GM18870 (cell line): ENCODE results near the gene UBE2H.
"Not testable (repeated sequence)": the region's sequence is repeated elsewhere in the genome, so short reads cannot be mapped to it uniquely, and the experiment has no call there.

Experiments
- ATAC-seq: cut with Tn5 transposase; IDR thresholded peaks from one replicate; pipeline ENCODE4 v1.9.1; 2021; ENCODE audit warnings: moderate library complexity; ENCODE audit not compliant: unreplicated experiment

Gene UBE2H

GRCh38 chr7:129952653-129953560, at the start of gene UBE2H:
TSS of gene UBE2H (minus strand) at chr7:129952960. CDS start at chr7:129952555, 405 bp downstream.
- no peak for ATAC-seq

DNA sequence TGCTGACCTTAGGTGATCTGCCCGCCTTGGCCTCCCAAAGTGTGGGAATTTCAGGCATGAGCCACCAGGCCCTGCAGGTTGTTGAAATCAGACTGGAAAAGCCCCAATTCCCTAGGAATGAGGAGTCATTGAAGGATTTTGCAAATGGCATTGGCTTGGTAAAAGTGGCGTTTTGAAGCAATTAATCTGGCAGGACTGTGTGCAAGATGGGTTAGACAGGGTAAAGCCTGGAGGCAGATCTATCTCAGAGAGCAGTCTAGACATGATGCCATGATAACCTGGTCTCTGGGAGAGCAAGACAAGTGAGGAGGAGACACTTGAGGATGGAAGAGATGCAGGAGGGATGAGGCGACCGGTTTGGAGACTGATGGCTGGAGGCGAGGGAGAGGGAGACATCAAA, 45.7 kb upstream of the UBE2H start:
- no peak for ATAC-seq

DNA sequence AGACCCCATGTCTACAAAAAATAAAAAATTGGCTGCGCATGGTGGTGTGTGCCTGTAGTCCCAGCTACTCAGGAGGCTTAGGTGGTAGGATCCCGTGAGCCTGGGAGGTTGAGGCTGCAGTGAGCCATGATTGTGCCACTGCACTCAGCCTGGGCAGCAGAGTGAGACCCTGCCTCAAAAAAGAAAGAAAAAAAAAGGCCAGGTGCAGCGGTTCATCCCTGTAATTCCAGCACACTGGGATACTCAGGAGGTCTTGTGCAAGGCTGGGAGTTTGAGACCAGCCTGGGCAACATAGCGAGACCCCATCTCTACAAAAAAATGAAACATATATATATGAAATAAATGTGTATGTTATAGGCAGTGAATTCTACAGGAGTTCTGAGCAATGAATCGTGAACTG, 44.5 kb upstream of the UBE2H start:
- ATAC-seq = no peak

GRCh38 chr7:129993275-129993674, 40.5 kb upstream of the UBE2H start:
- ATAC-seq = no peak

- ATAC-seq = no peak
Measured at GRCh38 chr7:129990403-129991192, 37.8 kb upstream of the UBE2H start.

DNA sequence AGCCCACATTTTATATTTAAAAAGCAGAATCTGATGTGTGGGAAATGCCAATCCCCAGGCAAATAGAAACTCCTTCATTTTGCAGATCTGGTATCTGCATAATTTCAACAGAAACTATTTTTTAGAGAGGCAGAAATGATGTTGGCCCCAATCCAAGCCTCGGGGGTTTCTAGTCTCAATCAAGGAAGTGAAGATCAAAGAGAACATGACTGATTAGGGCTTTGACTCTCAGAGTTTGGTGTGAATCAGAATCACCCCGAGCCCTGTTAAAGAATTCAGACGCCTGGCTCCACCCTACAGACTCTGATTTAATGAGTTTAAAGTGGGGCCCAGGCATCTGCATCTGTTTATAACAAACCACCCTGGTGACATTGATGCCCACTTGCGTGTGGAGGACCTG, 36.7 kb upstream of the UBE2H start:
- no peak for ATAC-seq

DNA sequence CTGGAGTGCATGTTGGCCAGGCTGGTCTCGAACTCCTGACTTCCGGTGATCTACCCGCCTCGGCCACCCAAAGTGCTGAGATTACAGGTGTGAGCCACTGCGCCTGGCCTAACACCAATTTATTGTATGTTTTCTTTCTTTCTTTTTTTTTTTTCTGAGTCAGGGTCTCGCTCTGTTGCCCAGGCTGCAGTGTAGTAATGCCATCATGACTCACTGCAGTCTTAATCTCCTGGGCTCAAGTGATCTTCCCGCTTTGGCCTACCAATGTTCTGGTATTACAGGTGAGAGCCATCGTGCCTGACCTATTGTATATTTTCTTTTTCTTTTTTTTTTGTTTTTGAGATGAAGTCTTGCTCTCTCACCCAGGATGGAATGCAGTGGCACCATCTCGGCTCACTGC, 33.8 kb upstream of the UBE2H start:
- ATAC-seq = no peak

DNA sequence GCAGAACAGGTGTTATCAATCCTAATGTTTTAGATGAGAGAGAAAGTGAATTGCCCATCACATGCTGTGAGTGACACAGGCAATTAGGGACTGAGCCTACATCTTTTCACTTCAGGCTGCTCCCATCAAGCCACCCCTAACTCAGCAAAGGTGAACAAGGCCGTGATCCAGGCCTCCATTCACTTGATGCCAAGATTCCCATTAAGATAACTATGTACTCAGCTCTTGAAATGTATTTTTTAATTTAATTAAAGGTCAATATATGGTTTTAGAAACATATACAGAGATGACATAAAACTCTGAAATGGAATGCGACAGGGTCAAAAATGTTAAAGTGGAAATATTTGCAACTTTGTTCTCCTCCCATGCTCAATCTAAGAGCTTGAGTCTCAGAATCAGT, 27.9 kb upstream of the UBE2H start:
- ATAC-seq = no peak

- ATAC-seq = no peak
Measured at GRCh38 chr7:129975309-129975708, 22.5 kb upstream of the UBE2H start.

DNA sequence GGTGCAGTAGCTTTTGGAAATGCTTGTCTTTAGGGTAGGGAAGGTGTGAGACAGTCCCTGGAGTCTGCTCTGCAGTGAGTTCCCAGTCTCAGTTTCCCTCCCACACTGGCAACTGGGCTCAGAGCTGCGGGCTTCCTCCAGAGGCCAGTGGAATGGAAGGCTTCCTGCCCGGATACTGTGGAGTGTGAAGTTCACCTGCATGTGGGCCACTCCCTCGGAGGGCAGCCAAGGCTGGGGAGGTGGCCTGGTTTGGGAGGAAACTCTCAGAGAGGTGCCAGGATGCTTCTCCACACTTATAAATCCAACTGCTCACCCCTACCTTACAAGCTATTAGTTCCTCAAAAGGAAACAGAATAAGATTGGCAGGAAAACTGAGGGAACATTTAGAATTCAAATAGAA, 18.1 kb upstream of the UBE2H start:
- ATAC-seq = no peak

GRCh38 chr7:129969881-129970446, 17.2 kb upstream of the UBE2H start:
- ATAC-seq = no peak

GRCh38 chr7:129968592-129969383, 16.0 kb upstream of the UBE2H start:
- ATAC-seq = no peak

DNA sequence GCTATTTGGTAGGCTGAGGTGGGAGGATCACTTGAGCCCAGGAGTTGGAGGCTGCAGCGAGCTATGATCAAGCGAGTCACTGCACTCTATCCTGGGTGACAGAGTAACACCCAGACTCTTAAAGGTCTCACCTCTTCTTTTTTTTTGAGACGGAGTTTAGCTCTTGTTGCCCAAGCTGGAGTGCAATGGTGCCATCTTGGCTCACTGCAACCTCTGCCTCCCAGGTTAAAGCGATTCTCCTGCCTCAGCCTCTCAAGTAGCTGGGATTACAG, 7.4 kb upstream of the UBE2H start:
- ATAC-seq = not testable (repeated sequence)

DNA sequence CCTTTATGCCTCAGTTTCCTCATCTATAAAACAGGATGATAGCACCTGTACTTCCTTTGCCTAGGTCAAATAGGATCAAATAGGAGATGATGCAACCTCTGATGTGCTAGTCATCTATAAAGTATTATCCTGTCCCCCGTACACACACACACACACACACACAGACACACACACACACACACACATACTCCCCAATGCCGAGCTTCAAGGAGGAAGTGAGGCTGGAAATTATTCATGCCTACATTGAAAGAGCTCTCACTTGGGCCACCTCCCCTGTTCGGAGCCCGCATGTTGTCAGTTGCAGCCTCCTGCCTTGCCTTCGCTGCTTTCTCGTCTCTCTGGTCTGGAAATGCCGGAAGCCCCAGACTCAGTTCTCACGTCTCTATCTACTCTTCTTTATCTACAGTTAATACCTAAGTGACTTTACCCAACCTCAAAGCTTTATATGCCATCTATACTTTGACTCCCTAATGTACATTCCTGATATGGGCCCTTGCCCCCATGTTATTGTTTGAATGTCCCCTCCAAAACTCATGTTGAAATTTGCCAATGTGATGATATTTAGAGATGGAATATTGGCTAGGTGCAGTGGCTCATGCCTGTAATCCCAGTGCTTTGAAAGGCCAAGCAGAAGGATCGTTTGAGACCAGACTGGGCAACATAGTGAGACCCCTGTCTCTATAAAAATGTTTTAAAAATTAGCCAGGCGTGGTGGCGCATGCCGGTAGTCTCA, 6.9 kb upstream of the UBE2H start:
- ATAC-seq = no peak

DNA sequence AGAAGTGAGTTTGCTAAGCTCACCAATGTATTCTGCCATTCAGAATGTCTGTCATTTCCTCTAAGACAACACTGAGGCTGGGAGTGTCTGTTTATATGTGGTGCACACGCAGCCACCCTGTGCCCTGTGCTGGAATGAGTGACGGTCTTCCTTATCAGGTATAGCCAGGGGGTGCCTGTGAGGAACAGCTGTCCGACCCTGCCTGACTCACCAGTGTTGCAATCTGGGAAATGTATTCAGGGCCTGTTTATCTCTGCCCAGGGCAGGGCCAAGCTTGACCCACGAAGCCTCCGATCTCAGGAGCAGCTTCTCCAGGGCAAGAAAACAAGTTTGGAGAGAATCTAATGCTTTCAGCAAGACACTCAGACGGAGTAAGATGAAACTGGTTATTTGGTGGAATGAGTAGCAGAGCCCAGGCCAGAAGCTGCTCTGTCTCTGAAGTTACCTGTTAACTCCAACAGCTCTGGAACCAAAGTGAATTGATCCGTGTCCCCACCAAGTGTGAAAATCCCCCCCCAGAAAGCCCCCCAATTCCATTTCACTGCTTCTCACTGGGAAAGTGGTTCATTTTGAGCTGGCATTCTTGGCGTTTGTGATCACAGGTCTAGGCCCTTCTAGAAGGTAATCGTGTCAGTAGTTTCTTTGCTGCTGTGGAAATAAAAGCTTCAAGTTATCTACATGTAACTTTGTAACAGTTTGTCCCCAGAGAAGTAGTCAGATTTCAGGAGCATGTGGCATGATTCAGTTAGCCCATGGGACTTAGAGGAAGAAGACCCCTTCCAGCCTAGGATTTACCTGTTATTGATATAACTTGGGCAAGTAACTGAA, 6.1 kb upstream of the UBE2H start:
- ATAC-seq = no peak

DNA sequence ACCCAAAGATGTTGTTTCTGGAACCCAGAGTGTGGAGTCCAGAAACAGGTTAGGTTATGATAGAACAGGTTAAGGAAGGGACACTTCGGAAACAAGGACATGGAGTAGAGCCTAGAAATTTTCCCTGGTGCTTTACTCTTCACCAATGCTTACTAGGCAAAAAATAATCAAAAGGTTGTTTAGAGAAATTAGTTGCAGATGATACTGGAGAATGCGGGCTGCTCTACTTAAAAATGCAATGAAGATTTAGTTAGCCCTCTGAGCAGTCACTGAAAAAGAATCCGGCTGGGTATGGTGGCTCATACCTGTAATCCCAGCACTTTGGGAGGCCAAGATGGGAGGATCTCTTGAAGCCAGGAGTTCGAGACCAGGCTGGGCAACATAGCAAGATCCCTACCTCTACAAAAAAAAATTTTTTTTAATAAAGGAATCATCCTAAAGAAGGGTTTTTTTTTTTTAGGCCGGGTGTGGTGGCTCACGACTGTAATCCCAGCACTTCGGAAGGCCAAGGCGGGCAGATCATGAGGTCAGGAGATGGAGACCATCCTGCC, 3.3 kb upstream of the UBE2H start:
- no peak for ATAC-seq

DNA sequence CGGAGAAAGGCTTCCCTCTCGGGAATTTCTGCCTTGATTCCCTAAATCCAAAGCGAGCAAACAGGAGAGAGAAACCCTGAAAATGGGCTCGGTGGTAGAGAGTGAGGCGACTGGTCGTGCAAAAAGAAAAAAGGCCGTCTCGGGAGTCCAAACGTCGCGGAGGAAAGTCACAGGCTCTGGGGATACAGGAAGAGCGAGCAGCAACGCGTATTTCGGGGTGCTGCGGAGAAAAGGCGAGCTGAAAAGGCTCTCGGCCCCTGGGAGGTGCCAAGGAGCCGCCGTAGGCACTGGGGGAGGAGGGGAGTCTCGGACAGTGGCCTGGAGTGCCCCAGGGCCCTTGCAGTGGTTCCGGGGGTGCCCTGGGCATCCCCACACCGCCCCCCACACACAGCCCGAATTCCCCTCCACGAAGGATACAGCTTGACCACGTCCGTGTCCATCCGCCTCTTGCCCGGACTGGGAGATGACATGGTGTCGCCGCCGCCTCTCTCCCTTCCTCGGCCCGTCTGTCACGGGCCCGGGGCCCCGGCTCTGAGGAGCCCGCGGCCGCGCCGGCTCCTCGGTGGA, 591 bp downstream of the UBE2H start:
- no peak for ATAC-seq

GRCh38 chr7:129951226-129952085, 1.3 kb downstream of the UBE2H start:
- ATAC-seq = no peak
